ENCODE results near the gene MON2.
"Not testable (repeated sequence)": the region's sequence is repeated elsewhere in the genome, so short reads cannot be mapped to it uniquely, and the experiment has no call there.

The MON2 gene

GRCh38 chr12:62466594-62467491 is at the start of gene MON2:
Gene MON2, plus strand, starts transcription at chr12:62466826. Its CDS starts 382 bp downstream, at chr12:62467208.
- DNase-seq: peak; percentile 26

- DNase-seq: no peak
Measured at GRCh38 chr12:62426089-62426488, 40.5 kb upstream of the MON2 start.

GRCh38 chr12:62429457-62429856 is 37.2 kb upstream of the MON2 start:
- no peak for DNase-seq

- DNase-seq: no peak
Measured at GRCh38 chr12:62434494-62435302, 31.9 kb upstream of the MON2 start.

GRCh38 chr12:62435303-62436163 is 31.1 kb upstream of the MON2 start:
- no peak for DNase-seq

- no peak for DNase-seq
Measured at GRCh38 chr12:62436164-62436503, 30.5 kb upstream of the MON2 start.

GRCh38 chr12:62438098-62438692 is 28.4 kb upstream of the MON2 start:
- DNase-seq: no peak

GRCh38 chr12:62446754-62447452 is 19.7 kb upstream of the MON2 start:
- no peak for DNase-seq

- no peak for DNase-seq
Measured at GRCh38 chr12:62448436-62448835, 18.2 kb upstream of the MON2 start.

GRCh38 chr12:62455429-62455828 is 11.2 kb upstream of the MON2 start:
- DNase-seq: not testable (repeated sequence)

- DNase-seq: no peak
Measured at GRCh38 chr12:62458626-62459025, 8.0 kb upstream of the MON2 start.

- DNase-seq: no peak
Measured at GRCh38 chr12:62459976-62460375, 6.7 kb upstream of the MON2 start.

GRCh38 chr12:62461171-62461837 is 5.3 kb upstream of the MON2 start:
- DNase-seq: not testable (repeated sequence)

GRCh38 chr12:62463252-62463651 is 3.4 kb upstream of the MON2 start:
- DNase-seq: not testable (repeated sequence)

- peak; percentile 9 for DNase-seq
Measured at GRCh38 chr12:62466018-62466593, 520 bp upstream of the MON2 start.

GRCh38 chr12:62468397-62468796 is 1.8 kb downstream of the MON2 start:
- DNase-seq: no peak

GRCh38 chr12:62468935-62469334 is 2.3 kb downstream of the MON2 start:
- DNase-seq: no peak

GRCh38 chr12:62469704-62470103 is 3.1 kb downstream of the MON2 start:
- no peak for DNase-seq

- no peak for DNase-seq
Measured at GRCh38 chr12:62471734-62472133, 5.1 kb downstream of the MON2 start.

GRCh38 chr12:62472472-62472871 is 5.8 kb downstream of the MON2 start:
- no peak for DNase-seq
